ENCODE measurements around the gene ENTPD8. TPM values are rescaled to one million over a fixed set of nuclear protein-coding genes. Genes with fewer than 3 reads are reported as not detected.
"Not testable (repeated sequence)": the region's sequence is repeated elsewhere in the genome, so short reads cannot be mapped to it uniquely, and the experiment has no call there.

The ENTPD8 gene
- total RNA-seq, 1 donor from 2014 or later = not detected

DNA sequence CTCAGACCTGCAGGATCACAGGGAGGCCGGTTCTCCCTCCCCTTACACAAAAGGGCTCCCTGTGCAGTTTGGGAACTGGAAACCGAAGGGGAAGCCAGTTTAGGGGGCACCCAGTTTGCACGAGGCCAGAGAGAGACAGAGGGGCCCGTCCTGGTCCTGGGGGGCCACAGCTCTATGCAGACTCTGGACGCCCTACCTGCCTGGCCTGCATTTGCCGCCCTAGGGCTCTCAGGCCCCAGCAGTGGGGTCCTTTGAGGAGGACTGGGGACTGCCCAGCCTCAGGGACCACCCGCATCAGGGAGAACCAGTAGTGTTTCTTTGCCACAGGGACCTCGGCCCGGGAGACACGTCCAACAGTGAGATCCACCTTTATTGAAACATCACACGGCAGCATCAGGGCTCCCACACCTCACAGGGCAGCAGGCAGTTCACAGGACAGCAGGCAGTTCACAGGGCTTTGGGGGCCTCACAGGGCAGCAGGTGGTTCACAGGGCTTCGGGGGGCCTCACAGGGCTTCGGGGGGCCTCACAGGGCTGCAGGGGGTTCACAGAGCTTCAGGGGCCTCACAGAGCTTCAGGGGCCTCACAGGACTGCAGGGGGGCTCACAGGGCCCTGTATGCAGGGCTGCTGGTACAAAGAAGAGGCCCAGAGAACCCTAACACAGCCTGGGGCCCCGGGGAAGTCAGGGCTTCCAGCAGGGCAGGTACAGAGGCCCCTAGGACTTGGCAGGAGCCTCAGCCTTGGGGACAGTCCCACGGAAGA, 18.6 kb upstream of the ENTPD8 start:
- no peak for FAIRE-seq
- no peak for DNase-seq (ENCODE audit: low spot score in 2 of 2)

DNA sequence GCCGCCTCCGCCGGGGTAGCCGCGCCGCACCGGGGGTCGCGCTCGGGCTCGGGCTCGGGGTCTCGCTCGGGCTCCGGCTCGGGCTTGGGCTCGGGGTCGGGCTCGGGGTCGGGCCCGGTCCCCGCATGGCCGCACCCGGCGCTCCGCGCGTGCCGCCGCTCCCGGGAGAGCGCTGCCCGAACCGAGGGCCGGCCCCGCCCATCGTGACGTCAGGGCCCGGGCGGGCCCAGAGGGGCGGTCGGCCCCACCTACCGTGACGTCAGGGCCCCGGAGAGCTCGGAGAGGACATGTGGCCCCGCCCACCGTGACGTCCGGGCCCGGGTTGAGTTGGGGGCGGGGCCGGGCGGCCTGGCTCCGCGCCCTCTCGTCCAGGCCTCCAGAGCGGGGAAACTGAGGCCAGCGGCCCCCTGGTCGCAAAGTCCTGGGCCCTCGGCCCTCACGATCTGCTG, 18.0 kb upstream of the ENTPD8 start, which contains the start of gene NSMF:
NSMF (minus strand) TSS at position 183 of the 449 bp plus-strand sequence. CDS start 232 bp downstream, outside the sequence.
- FAIRE-seq (no peak), DNase-seq (ENCODE audit: low spot score in 2 of 2) (peak; percentile 100)

DNA sequence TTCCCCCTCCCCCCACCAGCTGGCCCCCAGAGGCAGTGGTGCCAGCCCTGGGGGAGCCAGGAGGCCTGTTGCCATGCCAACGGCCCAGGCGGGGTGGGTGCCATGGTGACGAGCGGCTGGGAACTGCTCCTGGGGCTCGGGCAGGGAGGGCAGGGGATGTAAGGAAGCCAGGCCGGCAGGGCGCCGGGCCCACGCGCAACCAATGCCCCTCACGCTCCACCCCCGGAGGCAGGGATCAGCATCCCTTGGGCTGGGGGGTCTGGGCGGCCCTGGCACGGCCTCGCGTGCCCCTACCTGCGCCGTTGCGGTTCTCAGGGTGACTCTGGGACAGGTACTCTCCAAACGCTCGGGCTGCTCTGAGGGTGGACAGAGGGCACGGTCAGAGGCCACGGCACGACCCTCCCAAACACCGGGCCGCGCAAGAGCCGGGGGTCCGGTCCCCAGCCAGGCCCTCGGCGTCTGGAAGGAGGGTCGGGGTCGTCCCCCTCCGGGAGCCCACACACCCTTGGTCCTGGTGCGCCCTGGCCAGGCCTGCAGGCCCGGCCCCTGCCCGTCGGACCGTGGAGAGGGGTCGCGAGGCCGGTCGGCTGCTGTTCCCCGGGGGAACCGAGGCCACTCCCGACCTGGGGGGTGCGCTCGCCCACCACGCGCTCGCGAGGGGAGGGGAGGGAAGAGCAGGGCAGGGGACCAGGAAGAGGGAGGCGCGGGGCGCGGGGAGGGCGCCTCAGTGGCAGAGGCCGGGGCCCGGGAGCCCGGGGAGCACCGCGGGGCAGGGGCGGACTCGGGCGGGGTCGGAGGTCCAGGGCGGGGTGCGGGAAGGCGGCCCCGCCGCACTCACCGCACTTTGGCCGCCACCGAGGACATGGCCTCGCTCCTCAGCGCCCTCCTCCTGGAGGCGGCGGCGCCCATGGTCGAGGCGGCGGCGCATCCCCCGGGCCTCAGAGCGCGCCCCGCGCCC, 17.3 kb upstream of the ENTPD8 start:
- DNase-seq (ENCODE audit: low spot score in 2 of 2) (peak; percentile 79 to 86), FAIRE-seq (no peak)

DNA sequence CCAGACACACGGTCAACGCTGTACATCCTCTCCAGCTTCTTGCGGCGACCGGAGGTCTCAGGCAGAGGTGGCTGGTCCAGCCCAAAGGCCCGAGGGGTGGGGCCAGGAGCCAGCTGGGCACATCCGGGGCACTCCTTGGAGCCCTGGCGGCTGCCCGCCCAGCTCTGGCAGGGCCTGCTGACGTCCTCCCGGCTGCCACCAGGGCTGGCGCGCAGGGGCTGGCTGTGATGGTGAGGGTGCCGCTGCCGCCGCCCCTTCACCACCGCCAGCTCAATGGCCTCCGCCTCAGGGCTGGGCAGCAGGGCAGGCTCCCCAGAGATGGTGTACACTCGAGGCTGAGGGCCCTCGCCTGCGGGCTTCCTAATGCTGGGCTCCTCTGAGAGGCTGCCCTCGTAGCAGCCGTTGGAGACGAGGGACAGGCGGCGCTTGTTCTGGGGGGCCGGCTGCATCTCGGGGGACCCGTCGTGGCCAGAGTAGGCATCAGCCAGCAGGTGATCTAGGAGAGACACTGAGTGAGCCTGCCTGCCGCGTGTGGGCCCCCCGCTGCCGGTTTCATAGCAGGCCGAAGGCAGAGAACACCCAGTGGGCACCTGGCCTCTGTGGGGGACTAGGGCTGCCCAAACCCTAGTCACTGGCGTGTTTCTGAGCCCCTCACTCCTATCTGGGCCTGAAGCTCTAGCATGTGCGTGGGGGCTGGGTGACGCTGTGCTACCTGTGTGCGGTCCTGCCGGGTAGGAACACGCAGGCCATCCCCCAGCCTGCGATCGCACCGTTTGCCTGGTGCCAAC, 16.4 kb upstream of the ENTPD8 start:
- FAIRE-seq = no peak

DNA sequence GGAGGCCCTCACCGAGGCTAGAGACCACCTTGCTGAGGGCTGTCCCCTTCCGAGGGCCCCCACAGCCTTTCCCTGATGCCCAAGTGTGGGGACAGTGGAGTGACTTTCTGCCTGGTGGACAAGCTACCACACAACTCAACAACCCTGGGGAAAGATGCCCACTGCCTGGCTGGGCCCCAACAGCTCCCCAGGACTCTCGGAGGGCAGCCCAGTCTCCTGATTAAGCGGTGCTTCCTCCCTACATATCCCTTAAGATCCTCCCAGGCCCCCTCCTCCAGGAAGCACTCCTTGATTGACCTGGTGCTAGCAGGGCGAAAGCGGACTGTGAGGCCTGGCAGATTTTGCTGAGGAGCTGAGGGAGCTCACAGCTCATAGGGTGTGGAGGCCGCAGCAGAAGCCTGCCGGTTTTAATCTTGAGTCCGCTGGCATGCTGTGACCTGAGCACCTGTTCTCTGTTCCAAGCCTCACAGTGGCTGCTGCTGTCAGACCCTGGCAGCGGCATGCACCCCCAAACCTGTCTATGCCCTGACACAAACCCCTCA, 15.8 kb upstream of the ENTPD8 start:
- DNase-seq (ENCODE audit: low spot score in 2 of 2) (no peak), FAIRE-seq (no peak)

More for the DNA sequence above, 16.4 kb upstream of the ENTPD8 start:
- no peak for DNase-seq (ENCODE audit: low spot score in 2 of 2)

DNA sequence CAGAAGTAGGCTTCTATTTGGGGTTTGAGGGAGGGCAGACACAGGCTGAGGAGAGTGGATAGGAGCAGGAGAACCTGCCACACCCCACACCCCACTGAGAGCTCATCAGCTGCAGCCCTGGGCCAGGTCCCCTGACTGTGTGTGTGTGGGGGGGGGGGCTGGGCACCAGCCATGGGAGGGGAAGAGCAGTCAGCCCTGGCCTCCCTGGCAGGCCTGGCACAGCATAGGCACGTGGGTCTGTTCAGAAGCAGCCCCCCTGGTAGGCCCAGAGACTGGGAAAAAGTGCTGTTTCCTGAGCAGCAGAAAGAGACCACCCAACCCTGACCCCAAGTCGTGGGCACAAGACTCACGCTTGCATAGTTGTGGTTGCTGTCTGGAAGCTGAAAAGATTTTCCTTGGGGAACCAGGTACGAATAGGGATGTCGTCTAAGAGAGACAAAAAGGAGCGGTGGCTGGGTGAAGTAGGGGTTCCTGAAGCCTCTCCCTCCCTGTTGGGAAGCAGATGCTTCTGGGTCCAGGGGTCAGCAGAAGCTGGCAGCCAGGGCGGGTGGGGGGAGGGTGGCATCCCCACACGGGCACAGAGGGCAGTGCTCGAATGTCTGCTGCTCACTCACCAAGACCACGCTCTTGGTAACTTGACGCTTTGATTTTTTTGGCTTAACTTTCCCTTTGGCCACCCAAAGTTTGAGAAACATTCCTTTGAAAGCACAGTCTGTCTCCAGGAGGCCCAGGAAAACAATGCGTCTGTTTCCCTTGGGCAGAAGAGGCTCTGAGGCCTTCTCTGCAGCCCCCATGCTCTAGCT, 15.1 kb upstream of the ENTPD8 start:
- FAIRE-seq = no peak
- no peak for DNase-seq (ENCODE audit: low spot score in 2 of 2)

DNA sequence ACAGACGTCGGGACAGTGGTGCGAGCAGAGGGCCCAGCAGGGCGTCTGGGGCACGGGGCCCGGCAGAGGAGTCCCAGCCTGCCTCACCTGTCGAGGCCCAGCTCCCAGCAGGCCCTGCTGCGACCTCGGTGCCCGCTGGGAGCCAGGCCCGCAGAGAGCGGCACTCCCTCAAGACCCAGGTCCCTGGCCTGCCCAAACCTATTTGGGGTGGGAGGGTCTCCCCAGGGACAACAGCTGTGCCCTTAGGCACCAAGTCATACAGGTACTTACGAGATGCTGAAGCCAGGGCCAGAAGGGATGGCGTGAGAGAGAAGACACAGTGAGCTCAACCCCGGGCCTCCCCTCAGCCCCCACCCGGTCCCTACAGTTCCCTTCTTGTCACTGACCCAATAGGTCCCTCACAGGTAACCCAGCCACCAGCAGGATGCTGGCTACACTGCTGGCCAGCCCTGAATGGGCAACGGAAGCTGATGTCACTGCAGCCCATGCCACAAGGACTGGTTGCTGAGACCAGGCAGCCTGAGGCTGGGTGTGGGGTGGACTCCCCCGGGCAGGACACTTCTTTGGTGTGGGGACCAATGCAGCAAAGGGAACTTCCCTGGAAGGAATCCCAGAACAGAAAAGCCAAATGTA, 14.3 kb upstream of the ENTPD8 start:
- no peak for FAIRE-seq
- DNase-seq (ENCODE audit: low spot score in 2 of 2) = no peak

DNA sequence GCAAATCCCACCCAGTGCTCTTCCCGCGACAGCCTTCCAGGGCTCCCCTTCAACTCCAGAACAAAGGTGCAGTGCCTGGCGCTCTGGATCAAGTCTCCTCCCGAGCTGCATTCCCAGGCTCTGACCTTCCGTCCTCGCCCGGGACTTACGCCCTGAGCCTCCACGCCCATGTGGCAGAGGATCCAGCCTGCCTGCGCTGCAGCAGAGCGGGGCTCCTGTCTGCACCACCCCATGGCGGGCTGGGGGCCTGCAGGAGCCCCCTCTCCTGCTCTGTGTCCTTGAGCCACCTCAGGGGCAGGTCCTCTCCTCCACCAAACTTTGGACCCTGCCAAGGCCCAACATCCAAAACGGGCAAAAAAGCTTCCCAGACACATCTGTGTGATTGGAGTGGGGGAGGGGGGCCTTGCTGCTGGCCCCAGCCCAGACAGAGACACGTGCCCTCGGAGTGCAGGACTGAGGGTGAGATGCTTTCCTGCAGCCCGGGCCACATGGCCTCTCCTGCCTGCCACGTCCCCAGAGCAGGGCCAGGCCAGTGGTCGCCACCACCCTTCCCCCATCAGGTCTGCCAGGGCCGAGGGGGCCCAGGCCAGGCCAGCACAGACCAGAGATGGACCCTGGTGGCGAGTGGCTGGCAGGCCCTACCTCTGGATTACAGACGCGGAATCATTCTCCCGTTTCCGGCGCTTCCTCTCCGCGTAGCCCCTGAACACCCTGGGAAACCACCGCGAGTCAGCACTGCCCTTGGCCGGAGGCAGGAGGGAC, 13.6 kb upstream of the ENTPD8 start:
- DNase-seq (ENCODE audit: low spot score in 2 of 2) = no peak
- no peak for FAIRE-seq

DNA sequence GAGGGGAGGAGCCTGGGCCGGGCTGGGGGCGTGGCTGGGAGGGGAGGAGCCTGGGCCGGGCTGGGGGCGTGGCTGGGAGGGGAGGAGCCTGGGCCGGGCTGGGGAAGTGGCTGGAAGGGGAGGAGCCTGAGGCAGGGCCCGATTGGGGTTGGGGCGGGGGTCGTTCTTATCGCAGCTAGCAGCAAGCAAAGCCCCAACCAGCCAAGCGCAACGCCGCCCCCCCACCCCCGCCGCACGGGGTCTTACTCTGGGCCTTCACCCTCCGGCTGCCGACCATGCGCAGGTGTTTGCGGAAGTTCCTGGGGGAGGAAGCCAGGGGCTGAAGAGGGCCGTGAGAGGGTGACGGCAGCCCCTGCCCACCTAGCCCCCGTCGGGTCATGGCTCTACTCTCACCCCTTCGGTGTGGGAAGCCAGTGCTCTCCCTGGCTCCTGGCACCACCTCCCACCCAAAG, 13.0 kb upstream of the ENTPD8 start:
- DNase-seq (ENCODE audit: low spot score in 2 of 2) (no peak), FAIRE-seq (no peak)

DNA sequence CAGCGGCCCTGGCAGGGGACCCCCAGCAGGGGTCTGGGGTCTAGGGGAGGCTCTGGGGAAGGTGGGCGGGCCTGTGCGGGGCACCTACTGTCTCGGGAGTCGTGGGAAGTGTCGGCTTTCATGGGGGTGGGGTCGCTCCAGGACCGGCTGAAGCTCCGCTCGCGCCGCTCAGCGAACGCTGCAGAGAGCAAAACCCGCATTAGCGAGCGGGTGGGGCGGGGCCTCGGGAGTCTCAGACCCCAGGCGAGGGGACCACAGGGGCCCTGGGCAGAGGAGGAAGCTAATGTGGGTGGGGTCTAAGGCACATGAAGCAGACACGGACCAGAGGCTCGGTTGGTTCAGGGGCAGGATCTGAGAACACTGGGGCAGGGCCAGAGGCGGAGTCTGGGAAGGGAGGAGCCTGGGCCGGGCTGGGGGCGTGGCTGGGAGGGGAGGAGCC, 12.5 kb upstream of the ENTPD8 start:
- FAIRE-seq = no peak
- DNase-seq (ENCODE audit: low spot score in 2 of 2) = peak in 1 of 2 donors; percentile 76

DNA sequence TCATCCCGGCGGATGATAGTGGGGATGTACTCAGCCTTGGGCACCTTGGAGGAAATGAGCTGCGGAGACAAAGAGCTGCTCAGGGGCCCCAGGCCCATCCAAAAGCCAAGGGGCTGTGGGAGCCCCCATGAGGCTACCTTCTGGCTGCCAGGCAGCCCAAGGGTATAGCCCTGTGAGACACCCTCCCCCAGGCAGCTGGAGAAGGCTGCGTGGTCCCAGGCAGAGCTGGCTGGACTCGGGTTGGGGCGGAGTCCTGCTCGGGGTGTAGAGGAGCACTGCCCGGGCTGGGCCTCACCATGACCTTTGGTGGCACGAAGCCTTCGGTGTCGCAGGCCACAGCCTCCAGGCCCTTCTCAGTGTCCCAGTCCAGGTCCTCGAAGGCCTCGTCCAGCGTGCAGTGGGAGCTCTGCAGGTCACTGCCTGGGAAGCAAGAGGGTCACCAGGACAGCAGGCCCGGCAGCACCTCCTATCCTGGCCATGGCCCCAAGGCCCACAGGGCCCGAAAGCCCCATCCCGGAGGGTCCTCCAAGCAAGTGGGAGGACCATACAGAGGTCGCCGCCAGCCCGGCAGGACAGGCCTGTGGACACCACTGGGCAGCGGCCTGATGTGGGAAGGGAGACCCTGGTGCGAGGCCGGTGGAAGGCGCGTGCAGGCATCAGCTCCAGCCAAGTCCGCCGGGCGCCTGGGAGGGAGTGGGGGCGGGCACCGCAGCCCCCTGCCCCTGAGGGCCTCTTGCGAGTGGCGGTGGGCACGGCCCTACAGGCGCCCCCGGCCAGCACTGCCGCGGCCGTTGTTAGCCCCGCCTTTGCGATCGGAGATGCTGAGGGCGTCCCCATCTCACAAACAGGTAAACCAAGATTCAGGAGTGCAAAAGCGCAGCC, 11.8 kb upstream of the ENTPD8 start:
- DNase-seq (ENCODE audit: low spot score in 2 of 2) = no peak
- FAIRE-seq = no peak

DNA sequence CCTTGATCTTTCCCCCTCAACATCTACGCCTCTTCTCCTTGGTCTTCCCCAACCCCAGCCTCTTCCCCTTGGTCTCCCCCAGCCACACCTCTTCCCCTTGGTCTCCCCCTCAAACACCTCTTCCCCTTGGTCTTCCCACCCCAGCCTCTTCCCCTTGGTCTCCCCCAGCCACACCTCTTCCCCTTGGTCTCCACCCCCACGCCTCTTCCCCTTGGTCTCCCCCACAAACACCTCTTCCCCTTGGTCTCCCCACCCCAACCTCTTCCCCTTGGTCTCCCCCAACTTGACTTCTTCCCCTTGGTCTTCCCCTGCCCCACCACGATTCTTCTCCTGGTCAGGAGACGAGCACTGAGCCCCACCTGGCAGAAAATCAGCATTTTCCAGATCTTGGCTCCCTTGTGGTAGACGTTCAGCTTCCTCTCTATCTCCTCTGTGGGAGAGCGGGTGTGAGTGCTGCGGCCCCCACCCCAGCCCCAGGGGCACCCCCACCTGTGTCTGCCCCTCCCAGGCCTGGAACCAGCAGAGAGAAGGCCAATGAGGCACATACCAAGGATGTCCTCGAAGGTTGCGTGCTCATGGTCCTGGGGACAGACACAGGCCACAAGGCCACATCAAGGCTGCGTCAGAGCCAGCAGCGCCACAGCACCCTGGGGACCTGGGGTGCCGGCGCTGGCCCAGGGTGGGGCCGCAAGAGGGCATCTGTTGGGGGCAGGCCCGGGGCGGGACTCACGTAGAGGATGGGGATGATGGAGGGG, 11.0 kb upstream of the ENTPD8 start:
- DNase-seq (ENCODE audit: low spot score in 2 of 2) (no peak), FAIRE-seq (no peak)

DNA sequence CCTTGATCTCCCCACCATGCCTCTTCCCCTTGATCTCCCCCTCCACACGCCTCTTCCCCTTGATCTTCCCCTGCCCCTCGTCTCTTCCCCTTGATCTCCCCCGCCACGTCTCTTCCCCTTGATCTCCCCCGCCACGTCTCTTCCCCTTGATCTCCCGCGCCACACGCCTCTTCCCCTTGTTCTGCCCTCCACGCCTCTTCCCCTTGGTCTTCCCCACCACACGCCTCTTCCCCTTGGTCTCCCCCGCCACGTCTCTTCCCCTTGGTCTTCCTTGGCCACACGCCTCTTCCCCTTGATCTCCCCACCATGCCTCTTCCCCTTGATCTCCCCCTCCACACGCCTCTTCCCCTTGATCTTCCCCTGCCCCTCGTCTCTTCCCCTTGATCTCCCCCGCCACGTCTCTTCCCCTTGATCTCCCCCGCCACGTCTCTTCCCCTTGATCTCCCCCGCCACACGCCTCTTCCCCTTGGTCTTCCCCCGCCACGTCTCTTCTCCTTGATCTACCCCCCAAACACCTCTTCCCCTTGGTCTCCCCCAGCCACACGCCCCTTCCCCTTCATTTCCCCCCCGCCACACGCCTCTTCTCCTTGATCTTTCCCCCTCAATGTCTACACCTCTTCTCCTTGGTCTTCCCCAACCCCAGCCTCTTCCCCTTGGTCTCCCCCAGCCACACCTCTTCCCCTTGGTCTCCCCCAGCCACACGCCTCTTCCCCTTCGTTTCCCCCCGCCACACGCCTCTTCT, 10.3 kb upstream of the ENTPD8 start:
- DNase-seq (ENCODE audit: low spot score in 2 of 2); FAIRE-seq: not testable (repeated sequence)

DNA sequence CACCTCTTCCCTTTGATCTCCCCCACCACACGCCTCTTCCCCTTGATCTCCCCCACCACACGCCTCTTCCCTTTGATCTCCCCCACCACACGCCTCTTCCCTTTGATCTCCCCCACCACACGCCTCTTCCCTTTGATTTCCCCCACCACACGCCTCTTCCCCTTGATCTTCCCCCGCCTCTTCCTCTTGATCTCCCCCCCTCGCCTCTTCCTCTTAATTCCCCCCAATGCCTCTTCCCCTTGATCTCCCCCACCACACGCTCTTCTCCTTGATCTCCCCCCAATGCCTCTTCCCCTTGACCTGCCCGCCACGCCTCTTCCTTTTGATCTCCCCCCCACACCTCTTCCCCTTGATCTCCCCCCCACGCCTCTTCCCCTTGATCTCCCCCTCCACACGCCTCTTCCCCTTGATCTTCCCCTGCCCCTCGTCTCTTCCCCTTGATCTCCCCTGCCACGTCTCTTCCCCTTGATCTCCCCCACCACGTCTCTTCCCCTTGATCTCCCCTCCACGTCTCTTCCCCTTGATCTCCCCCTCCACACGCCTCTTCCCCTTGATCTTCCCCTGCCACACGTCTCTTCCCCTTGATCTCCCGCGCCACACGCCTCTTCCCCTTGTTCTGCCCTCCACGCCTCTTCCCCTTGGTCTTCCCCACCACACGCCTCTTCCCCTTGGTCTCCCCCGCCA, 9.5 kb upstream of the ENTPD8 start:
- not testable (repeated sequence) for FAIRE-seq; DNase-seq (ENCODE audit: low spot score in 2 of 2)
